ENCODE results near the gene SAMD4B.

SAMD4B gene

DNA sequence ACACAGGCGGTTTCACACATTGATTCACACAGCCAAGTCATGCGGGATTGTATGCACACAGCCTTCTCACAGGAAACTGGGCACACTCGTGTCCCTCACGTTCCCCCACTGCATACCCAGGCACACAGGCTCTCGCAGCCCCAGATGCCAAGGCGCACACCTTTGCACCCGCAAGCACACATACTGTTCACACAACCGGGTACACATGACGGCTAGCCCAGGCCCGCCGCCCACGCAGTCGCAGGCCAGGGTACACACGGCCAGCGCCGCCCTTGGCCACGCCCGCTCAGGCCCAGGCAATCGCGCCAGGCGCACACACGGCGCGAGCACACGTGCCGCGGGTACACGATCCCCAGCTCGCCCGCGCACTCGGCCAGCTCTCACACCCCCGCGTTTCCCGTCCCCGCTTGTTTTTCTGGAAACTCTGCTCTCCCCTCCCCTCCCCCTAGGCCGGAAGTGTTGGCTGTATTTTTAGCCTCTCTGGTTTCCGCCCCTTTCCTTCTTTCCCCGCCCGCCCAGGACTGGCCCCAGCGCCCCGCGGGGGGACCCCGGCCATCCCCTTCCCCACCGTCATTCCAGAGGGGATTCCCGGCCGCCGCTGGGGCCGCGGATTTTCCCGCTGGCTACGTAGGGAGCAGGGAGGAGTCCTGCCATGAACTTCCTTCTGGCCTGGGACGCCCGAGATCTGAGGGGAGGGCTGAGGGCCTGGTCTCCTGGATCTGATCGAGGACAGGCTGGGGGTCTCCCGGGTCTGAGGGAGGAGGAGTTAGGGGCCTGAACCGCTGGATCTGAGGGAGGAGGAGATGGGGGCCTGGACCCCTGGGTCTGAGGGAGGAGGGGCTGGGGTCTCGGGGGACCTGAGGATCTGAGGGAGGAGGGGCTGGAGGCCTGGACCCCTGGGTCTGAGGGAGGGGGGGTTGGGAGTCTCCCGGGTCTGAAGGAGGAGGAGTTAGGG is 60.4 kb downstream of the SAMD4B start:
- DNase-seq (ENCODE audit: low read depth), result no peak
- H3K4me3 ChIP-seq (ENCODE audit: low read length), result peak overlapping the region; percentile 53
- TF ChIP-seq, protein P1, sequence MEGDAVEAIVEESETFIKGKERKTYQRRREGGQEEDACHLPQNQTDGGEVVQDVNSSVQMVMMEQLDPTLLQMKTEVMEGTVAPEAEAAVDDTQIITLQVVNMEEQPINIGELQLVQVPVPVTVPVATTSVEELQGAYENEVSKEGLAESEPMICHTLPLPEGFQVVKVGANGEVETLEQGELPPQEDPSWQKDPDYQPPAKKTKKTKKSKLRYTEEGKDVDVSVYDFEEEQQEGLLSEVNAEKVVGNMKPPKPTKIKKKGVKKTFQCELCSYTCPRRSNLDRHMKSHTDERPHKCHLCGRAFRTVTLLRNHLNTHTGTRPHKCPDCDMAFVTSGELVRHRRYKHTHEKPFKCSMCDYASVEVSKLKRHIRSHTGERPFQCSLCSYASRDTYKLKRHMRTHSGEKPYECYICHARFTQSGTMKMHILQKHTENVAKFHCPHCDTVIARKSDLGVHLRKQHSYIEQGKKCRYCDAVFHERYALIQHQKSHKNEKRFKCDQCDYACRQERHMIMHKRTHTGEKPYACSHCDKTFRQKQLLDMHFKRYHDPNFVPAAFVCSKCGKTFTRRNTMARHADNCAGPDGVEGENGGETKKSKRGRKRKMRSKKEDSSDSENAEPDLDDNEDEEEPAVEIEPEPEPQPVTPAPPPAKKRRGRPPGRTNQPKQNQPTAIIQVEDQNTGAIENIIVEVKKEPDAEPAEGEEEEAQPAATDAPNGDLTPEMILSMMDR (conservative IDR thresholded peaks at IDR 0.05; ENCODE audit: low read depth, low read length), result no peak

DNA sequence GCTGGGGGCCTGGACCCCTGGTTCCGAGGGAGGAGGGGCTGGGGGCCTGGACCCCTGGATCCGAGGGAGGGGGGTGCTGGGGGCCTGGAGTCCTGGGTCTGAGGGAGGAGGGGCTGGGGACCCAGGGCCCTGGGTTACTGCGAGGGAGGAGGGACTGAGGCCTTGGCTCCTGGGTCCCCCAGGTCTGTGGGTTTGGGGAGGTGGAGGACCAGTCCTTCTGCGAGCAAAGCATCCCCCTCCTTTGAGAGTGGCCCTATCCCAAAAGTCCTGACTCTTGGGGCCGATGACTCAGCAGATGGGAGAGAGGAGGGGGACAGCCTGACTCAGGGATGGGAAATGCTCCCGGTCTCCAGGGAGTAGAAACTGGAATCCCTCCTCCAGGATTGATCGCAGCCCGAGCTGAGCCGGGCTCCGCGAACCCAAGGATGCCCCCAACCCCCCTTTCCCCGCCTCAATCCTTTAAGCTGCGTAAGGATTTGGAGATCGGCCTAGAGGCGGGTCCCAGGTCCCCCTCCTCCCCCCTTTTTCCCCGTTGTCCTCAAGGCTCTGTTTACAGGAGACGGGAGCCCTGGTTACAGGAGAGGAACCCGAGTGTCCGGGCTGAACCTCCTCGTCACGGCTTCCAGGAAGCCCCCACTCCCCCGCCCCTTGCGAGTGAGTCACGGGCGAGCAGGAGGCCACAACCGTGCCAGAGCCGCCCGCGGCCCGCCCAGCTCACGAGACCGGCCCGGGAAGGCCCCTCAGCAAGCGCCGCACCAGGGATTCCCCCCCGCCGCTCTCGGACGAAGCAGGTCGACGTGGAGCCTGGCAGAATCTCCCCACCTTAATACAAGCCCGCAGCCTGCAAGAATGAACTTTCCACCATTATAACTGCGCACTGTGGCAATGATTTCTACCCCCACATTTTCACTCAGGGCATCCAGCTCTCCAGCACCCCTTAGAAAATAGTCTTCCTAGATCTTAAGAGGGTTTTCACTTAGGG is 61.4 kb downstream of the SAMD4B start:
- TF ChIP-seq, protein P1 (conservative IDR thresholded peaks at IDR 0.05; ENCODE audit: low read depth, low read length), result no peak
- peak; percentile 92 for DNase-seq (ENCODE audit: low read depth)

DNA sequence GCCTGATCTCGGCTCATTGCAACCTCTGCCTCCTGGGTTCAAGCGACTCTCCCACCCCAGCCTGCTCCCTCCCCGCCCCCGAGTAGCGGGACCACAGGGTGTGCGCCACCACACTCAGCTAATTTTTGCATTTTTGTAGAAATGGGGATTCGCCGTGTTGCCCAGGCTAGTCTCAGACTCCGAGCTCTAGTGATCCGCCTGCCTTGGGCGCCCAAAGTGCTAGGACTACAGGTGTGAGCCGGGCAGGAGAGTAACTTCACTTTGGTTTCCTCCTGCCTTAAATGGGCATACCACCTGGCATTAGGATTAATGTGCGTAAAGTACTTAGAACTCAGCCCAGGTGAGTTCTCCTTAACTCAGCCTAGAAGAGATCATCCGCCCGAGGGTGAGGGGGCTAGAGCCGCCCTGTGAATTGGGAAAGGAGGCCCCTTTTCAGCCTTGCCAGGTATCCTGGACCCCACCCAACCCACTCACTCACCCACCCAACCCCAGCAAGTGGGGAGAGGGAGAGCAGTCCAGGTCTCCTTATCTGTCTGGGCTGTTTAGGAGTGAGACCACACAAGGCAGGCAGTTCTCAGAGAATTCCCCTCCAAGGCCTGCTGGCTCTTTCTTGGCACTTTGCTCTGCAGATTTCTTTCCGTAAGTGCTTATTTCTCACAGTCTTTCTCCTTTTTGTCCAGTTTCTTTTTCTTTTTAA is 63.2 kb downstream of the SAMD4B start:
- TF ChIP-seq, protein P1 (conservative IDR thresholded peaks at IDR 0.05; ENCODE audit: low read depth, low read length), result no peak
- H3K4me3 ChIP-seq (ENCODE audit: low read length), result no peak overlapping the region
- no peak for DNase-seq (ENCODE audit: low read depth)

More for the DNA sequence above, 61.4 kb downstream of the SAMD4B start:
- H3K4me3 ChIP-seq (ENCODE audit: low read length), result peak overlapping the region; percentile 53

DNA sequence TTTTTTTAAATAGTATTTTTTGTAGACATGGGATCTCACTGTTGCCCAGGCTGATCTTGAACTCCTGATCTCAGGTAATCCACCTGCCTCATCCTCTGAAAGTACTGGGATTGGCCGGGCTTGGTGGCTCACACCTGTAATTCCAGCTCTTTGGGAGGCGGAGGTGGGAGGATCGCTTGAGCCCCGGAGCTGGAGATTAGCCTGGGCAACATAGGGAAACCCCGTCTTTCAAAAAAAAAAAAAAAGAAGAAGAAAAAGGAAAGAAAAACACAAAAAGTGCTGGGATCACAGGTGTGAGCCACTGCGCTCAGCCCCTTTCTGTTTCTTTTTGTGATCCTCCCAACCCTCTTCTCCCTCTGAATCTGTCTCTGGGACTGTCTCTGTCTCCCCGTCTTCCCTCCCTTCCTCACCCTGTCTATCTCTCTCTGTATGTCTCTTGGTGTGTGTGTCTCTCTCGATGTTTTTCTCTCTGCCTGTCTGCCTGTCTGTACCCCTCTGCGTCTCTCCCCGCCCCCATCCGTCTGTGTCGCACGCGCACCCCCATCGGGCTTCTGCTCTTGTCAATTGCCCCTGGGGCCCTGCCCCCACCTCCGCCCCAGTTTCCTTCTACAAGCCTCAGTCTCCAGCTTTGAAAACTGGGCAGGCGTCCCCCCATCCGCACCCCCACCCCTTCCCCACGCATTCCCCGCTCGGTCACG is 63.9 kb downstream of the SAMD4B start:
- TF ChIP-seq, protein P1 (conservative IDR thresholded peaks at IDR 0.05; ENCODE audit: low read depth, low read length), result no peak
- no peak for DNase-seq (ENCODE audit: low read depth)
- H3K4me3 ChIP-seq (ENCODE audit: low read length), result peak overlapping the region; percentile 89

DNA sequence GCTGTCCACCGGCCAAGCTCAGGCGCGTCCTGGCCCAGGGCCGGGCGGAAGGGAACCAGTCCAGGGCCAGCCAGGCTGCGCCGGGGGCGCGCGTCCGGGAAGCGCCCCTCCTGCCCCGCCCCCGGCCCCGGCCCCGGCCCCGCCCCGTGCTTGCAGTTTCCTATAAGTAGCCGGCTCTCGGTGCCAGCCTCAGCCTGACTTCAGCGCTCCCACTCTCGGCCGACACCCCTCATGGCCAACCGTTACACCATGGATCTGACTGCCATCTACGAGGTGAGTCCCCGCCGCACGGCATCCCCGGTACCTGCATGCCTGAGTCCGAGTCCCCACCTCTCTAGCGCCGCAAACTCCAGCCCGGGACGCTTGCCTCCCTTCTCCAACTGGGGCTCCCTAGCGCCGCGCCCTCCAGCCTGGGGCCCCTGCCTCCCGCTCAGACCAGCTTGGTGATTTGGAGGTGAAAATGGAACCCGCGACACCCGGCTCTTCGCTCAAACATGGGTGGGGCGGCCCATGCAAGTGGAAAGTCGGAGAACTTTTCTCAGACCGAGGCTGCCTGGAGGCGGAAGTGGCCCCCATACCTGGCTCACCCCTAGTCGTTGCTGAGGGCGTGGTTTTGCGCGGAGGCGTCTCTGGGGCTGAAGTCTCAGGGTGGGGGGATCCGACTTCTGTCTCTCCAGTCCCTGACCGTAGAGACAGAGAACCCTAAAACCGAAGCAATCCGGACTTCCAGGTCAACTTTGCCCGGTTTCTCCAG is 64.6 kb downstream of the SAMD4B start, which contains the start of gene ZFP36:
TSS of gene ZFP36 (plus strand) at position 192 of the 754 bp plus-strand sequence. CDS start at position 250, 58 bp downstream.
- H3K4me3 ChIP-seq (ENCODE audit: low read length), result peak within 1 kb of the TSS; percentile 89
- TF ChIP-seq, protein P1 (conservative IDR thresholded peaks at IDR 0.05; ENCODE audit: low read depth, low read length), result peak; percentile 8
- no peak for DNase-seq (ENCODE audit: low read depth)

Data from retinal pigment epithelial cell (primary cell).